GM12878 (cell line): ENCODE results near the gene NTPCR. TPM values are rescaled to one million over a fixed set of nuclear protein-coding genes. Genes with fewer than 3 reads are reported as not detected.

ENCODE experiments used
- ATAC-seq: fragments of 200-7000 bp; cut with Tn5 transposase; 3 replicates; pipeline ENCODE4 v1.9.1; 2020; ENCODE audit warnings: mild to moderate bottlenecking, moderate library complexity
- BruUV-seq: library from RNA; stranded (reverse); fragments of 400-500 nt; replicated peaks from 2 replicates; lab custom pipeline; 2021; lab: Mats Ljungman, UMichigan
- CTCF ChIA-PET: fragments of 300-600 bp; sonication (Branson Sonifier 250); formaldehyde crosslinking; extraction: SDS; loops from one replicate; lab custom pipeline; 2021; ENCODE audit warnings: inconsistent platforms; lab: Yijun Ruan, JAX
- POLR2A ChIA-PET: fragments of 350-600 bp; formaldehyde crosslinking; extraction: SDS; loops from one replicate; lab custom pipeline; 2021; ENCODE audit warnings: inconsistent platforms; lab: Charles Lee
- RAD21 ChIA-PET: fragments of 300-600 bp; sonication (Branson Sonifier 250); formaldehyde crosslinking; loops from one replicate; lab custom pipeline; 2023; ENCODE audit warnings: antibody characterized with exemption; ENCODE audit not compliant: unreplicated experiment; lab: Charles Lee
- SMC1A ChIA-PET: fragments of 300-600 bp; sonication (Branson Sonifier 250); formaldehyde crosslinking; loops from one replicate; lab custom pipeline; 2023; ENCODE audit not compliant: unreplicated experiment, uncharacterized antibody; lab: Charles Lee
- DNase-seq: peaks from one replicate; pipeline ENCODE4 v3.0.0-alpha.2; 2011; ENCODE audit warnings: low read depth, low spot score
- FAIRE-seq: peaks from 3 replicates; lab custom pipeline; 2011; peaks lifted over from hg19 to GRCh38; lab: Jason Lieb, UNC
- H2AFZ ChIP-seq: 2 replicates; pipeline ENCODE4 v1.6.0; 2011; ENCODE audit warnings: low read depth, low read length, control low read depth; ENCODE audit not compliant: control insufficient read depth
- H3K27ac ChIP-seq: 2 replicates; pipeline ENCODE4 v1.5.1; 2011; ENCODE audit warnings: control low read depth; ENCODE audit not compliant: control insufficient read depth, insufficient read depth
- H3K27me3 ChIP-seq, 2 experiments: replicated peaks in 1 of 2; 2 replicates each; pipeline versions ENCODE4 v1.6.0 to v1.6.1; 2011; ENCODE audit warnings: low read length in 1 of 2; ENCODE audit not compliant: control insufficient read depth in 2 of 2, insufficient read depth in 2 of 2
- H3K36me3 ChIP-seq, 2 experiments: 2 replicates each; pipeline ENCODE4 v1.5.1; 2011; ENCODE audit warnings: low read length in 1 of 2; ENCODE audit not compliant: control insufficient read depth in 2 of 2, insufficient read depth in 2 of 2
- H3K4me1 ChIP-seq: 2 replicates; pipeline ENCODE4 v1.6.1; 2011; ENCODE audit warnings: mild to moderate bottlenecking, low read length, moderate library complexity, mixed read lengths; ENCODE audit not compliant: control insufficient read depth, insufficient read depth
- H3K4me2 ChIP-seq: 2 replicates; pipeline ENCODE4 v1.6.0; 2011; ENCODE audit warnings: control low read depth; ENCODE audit not compliant: control insufficient read depth, insufficient read depth
- H3K4me3 ChIP-seq: fragments of 200-600 bp; sonication (generic); 2 replicates; pipeline ENCODE4 v1.5.1; 2016
- H3K79me2 ChIP-seq: 2 replicates; pipeline ENCODE4 v1.6.0; 2011; ENCODE audit warnings: low read length; ENCODE audit not compliant: control insufficient read depth, insufficient read depth
- H3K9ac ChIP-seq: 2 replicates; pipeline ENCODE4 v1.8.0; 2011; ENCODE audit warnings: low read length, control low read depth, mixed read lengths; ENCODE audit not compliant: control insufficient read depth, insufficient read depth
- H3K9me3 ChIP-seq: replicated peaks from 3 replicates; pipeline ENCODE4 v1.5.1; 2011; ENCODE audit warnings: mild to moderate bottlenecking, low read length; ENCODE audit not compliant: control insufficient read depth, insufficient read depth
- H4K20me1 ChIP-seq: 2 replicates; pipeline ENCODE4 v1.6.0; 2011; ENCODE audit not compliant: control insufficient read depth, insufficient read depth
- BHLHE40 ChIP-seq, 2 experiments: fragments of 450-650 bp in 1 of 2; IDR thresholded peaks; 2 replicates each; pipeline ENCODE4 v1.6.1; 2011 to 2017; ENCODE audit warnings: low read depth in 2 of 2, borderline replicate concordance in 1 of 2, improper control_type of control experiment in 1 of 2, low read length in 1 of 2, mild to moderate bottlenecking in 1 of 2
- CHD1 ChIP-seq: IDR thresholded peaks from 2 replicates; pipeline ENCODE4 v1.6.1; 2012; ENCODE audit warnings: low read depth, low read length, improper control_type of control experiment
- FOXM1 ChIP-seq: IDR thresholded peaks from 2 replicates; pipeline ENCODE4 v1.6.1; 2012; ENCODE audit warnings: low read depth, mild to moderate bottlenecking, inconsistent platforms, low read length, moderate library complexity
- IKZF1 ChIP-seq: fragments of 450-650 bp; conservative IDR thresholded peaks from 2 replicates; pipeline ENCODE4 v1.6.1; 2017; ENCODE audit warnings: antibody characterized with exemption, mild to moderate bottlenecking
- KDM1A ChIP-seq: fragments of 200-600 bp; sonication (generic); IDR thresholded peaks from 2 replicates; pipeline ENCODE4 v1.6.1; 2016; ENCODE audit warnings: borderline replicate concordance
- NFYB ChIP-seq: IDR thresholded peaks from 2 replicates; pipeline ENCODE4 v1.6.1; 2011; ENCODE audit warnings: low read depth, mild to moderate bottlenecking, low read length, improper control_type of control experiment, moderate library complexity; ENCODE audit not compliant: insufficient read depth
- NR2C2 ChIP-seq: IDR thresholded peaks from 2 replicates; pipeline ENCODE4 v1.6.1; 2011; ENCODE audit warnings: borderline replicate concordance, low read depth; ENCODE audit not compliant: control insufficient read depth, insufficient read length
- PAX5 ChIP-seq: IDR thresholded peaks from 2 replicates; pipeline ENCODE4 v1.6.1; 2011; ENCODE audit warnings: low read depth, low read length, borderline replicate concordance
- RAD21 ChIP-seq: IDR thresholded peaks from 2 replicates; pipeline ENCODE4 v1.6.1; 2011; ENCODE audit warnings: mild to moderate bottlenecking, low read depth, low read length, moderate library complexity; ENCODE audit not compliant: insufficient read depth
- RUNX3 ChIP-seq: IDR thresholded peaks from 2 replicates; pipeline ENCODE4 v1.6.1; 2012; ENCODE audit warnings: low read length, inconsistent platforms
- TCF12 ChIP-seq: IDR thresholded peaks from 2 replicates; pipeline ENCODE4 v1.6.1; 2011; ENCODE audit warnings: low read depth, mild to moderate bottlenecking, low read length
- TCF7 ChIP-seq: IDR thresholded peaks from 2 replicates; pipeline ENCODE4 v1.6.1; 2014; ENCODE audit warnings: antibody characterized with exemption, borderline replicate concordance
- ZBED1 ChIP-seq: IDR thresholded peaks from 2 replicates; pipeline ENCODE4 v1.6.1; 2016; ENCODE audit warnings: borderline replicate concordance
- ZNF207 ChIP-seq: fragments of 450-650 bp; IDR thresholded peaks from 2 replicates; pipeline ENCODE4 v1.6.1; 2014; ENCODE audit warnings: antibody characterized with exemption, mild to moderate bottlenecking, borderline replicate concordance
- ZNF217 ChIP-seq: fragments of 450-650 bp; IDR thresholded peaks from 2 replicates; pipeline ENCODE4 v1.6.1; 2017; ENCODE audit warnings: antibody characterized with exemption, mild to moderate bottlenecking
- WGBS: methylation state at CpG from one replicate; pipeline ENCODE4 v1.1.6; 2016; ENCODE audit warnings: low lambda C conversion rate; ENCODE audit not compliant: insufficient replicate concordance, insufficient coverage; ENCODE audit errors: missing lambda C conversion rate; 5-methylcytosine and 5-hydroxymethylcytosine counted together
- in situ Hi-C: fragments of 300-500 bp; cut with MboI; formaldehyde crosslinking; loops from 9 replicates; pipeline ENCODE4 v1.14.3; 2018; ENCODE audit warnings: mixed read lengths
- intact Hi-C: fragments of 100-400 bp; cut with micrococcal nuclease; formaldehyde crosslinking; loops from one replicate; pipeline ENCODE4 v1.14.2; 2022; ENCODE audit not compliant: unreplicated experiment
- polyA plus RNA-seq, 11 experiments: library from polyadenylated mRNA; depleted of rRNA in 4 of 11; unstranded in 6 of 11; stranded (reverse) in 5 of 11; fragments of >200 nt; fragmentation: Nextera tagmentation in 4 of 11; fragmentation: Illumina TruSeq in 1 of 11; extraction: Ambion mirVana in 4 of 11; extraction: Trizol in 1 of 11; gene quantifications; 1 replicate in 1 of 11; 2 replicates in 10 of 11; pipeline versions ENCODE4 v1.2.1 to v1.2.3, GENCODE V29; 2011 to 2016; ENCODE audit warnings: inconsistent platforms in 2 of 11, missing spikeins in 2 of 11, low read depth in 1 of 11
- total RNA-seq, 4 experiments: library from RNA; depleted of rRNA in 3 of 4; stranded (reverse); fragments of >200 nt in 3 of 4; fragmentation: Illumina TruSeq in 1 of 4; extraction: Trizol in 1 of 4; gene quantifications; 2 replicates each; pipeline versions ENCODE4 v1.2.1 to v1.2.3, GENCODE V29; 2013 to 2021

The NTPCR gene
- total and polyA plus RNA-seq, 10 of the 15 experiments (the other 5 are each of a cell fraction or from before 2014, with no cell fraction given) = 25.4 to 109 (median 56.6) TPM

- no peak for TF ChIP-seq TCF12
- TF ChIP-seq RAD21 = no peak
- no peak for TF ChIP-seq PAX5
- TF ChIP-seq KDM1A = no peak
- no peak for TF ChIP-seq NFYB
- no peak for TF ChIP-seq NR2C2
- no peak for TF ChIP-seq ZBED1
- TF ChIP-seq FOXM1 = no peak
- TF ChIP-seq, all 136 proteins: peak for 0
Measured at GRCh38 chr1:232964601-232965000, 14.2 kb downstream of the NTPCR start (continued).

- no peak overlapping the region for H3K9ac ChIP-seq
- H3K4me3 ChIP-seq = no peak overlapping the region
- ChIA-PET CTCF (interaction anchor here (0.6 to 3.0 kb wide), 4 partner anchors 10 to 15 kb away, joined by 3 to 20 read pairs (median 4); partner anchors contain the start of gene NTPCR), POLR2A (no interaction called here), SMC1A (interaction anchor here (1.2 to 1.6 kb wide), 4 partner anchors 10 to 162 kb away, joined by 3 to 5 read pairs (median 4); no protein-coding TSS in a partner anchor), RAD21 (interaction anchor here (1.5 kb wide), 1 partner anchor 12 kb away, joined by 3 read pairs; no protein-coding TSS in a partner anchor)
- no peak overlapping the region for H3K4me2 ChIP-seq
- 19% methylated on average over 10 of the region's 10 CpGs for WGBS
- no peaks in the 10 kb centered on the region for H3K4me1 ChIP-seq
- H3K36me3 ChIP-seq = peaks cover 2% of the 10 kb centered on the region in 2 experiments; a peak in 3 of 4 replicates
- in situ Hi-C loops (no loop called here), intact Hi-C loops (no loop called here)
- FAIRE-seq (no peak), DNase-seq (no peak), ATAC-seq (peak; percentile 88)
- H3K27ac ChIP-seq = no peak overlapping the region
- H3K27me3 ChIP-seq = no peaks in the 10 kb centered on the region
- no TSS peak for BruUV-seq
- TF ChIP-seq RUNX3 (peak; percentile 35; the same call in 1 of the 2 replicates), CHD1 (no peak), BHLHE40 (IDR thresholded peaks at IDR 0.05; ENCODE audit: borderline replicate concordance in 1 of 2, low read depth in 2 of 2, low read length in 1 of 2) (peak; percentile 70 to 75), ZNF207 (no peak), ZNF217 (no peak), IKZF1 (peak; percentile 55; the same call in 1 of the 2 replicates), TCF7 (peak; percentile 63; the same call in 1 of the 2 replicates)
- H4K20me1 ChIP-seq = no peaks in the 10 kb centered on the region
- no peaks in the 10 kb centered on the region for H3K79me2 ChIP-seq
- H2AFZ ChIP-seq = no peak overlapping the region
- no peaks in the 10 kb centered on the region for H3K9me3 ChIP-seq
Measured at GRCh38 chr1:232965124-232965911, 14.9 kb downstream of the NTPCR start.
